Suprapubic skin (tissue), 4 donors: ENCODE results near the gene NLRC5.

Experiments
- CTCF ChIP-seq, 2 donors: fragments of 200-600 bp in 1 of 2; fragments of 450-650 bp in 1 of 2; sonication (generic) in 1 of 2; IDR thresholded peaks; one replicate each; pipeline ENCODE4 v1.5.1; 2016 to 2019; ENCODE audit warnings: antibody characterized with exemption in 2 of 2, mild to moderate bottlenecking in 1 of 2, moderate library complexity in 1 of 2
- EP300 ChIP-seq: sonication (generic); formaldehyde crosslinking; IDR thresholded peaks from one replicate; pipeline ENCODE4 v1.6.1; 2017; ENCODE audit warnings: antibody characterized with exemption
- POLR2A ChIP-seq, 2 donors: fragments of 450-650 bp; IDR thresholded peaks; one replicate each; pipeline ENCODE4 v1.6.1; 2017; ENCODE audit warnings: antibody characterized with exemption in 2 of 2, mild to moderate bottlenecking in 2 of 2, moderate library complexity in 2 of 2
- POLR2AphosphoS5 ChIP-seq, 3 donors: sonication (generic); formaldehyde crosslinking; IDR thresholded peaks; one replicate each; pipeline ENCODE4 v1.6.1; 2017; ENCODE audit warnings: antibody characterized with exemption in 3 of 3

- TF ChIP-seq CTCF (IDR thresholded peaks at IDR 0.05) (no peak), POLR2AphosphoS5 (IDR thresholded peaks at IDR 0.05) (no peak), POLR2A (IDR thresholded peaks at IDR 0.05) (no peak), EP300 (no peak)
Observed at GRCh38 chr16:57126411-57126810, 137.1 kb downstream of the NLRC5 start.
